ENCODE measurements around the gene SLC17A3.

Gene SLC17A3

DNA sequence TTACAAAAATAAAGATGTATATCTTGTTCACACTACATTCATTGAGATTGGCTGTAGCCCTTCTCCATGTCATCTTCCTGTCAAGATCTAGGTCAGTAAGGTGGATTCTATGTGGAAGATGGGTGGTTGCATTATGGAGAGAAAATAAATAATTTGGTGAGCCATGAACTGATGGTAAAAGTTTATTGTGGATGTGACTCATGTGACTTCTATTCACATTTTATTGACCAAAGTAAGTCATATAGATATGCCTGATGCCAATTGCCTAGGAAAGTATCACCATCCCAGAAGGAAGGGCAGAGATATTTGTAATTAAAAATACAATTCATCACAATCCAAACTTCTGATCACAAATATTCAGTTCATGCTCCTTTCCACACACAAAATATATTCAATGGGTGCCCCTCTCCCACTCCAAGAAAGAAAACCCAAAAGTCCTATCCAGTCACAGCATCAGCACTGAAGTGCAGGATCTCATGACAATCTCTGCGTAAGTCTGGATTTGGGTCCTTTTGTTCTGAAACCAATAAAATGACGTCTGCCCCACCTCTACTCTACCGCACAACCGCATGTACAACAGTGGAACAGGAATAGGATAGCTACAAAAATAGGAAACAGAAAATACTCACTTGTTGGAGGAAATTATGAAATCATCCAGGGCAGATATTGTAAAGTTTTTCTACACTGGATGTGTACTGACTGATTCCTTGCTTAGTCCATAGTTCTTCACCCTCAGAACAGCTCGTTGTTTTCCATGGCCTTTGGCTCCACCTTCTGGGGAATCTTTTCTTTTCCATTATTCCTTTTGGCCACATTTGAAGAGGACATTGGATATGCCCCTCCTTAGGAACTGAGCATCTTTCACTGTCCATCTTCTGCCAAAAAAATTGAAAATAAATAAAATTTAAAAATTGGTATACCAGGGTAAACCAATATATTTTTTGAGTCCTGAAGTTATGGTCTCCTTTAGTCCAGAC, 16.1 kb upstream of the SLC17A3 start:
- peak; percentile 44 to 56 for DNase-seq

DNA sequence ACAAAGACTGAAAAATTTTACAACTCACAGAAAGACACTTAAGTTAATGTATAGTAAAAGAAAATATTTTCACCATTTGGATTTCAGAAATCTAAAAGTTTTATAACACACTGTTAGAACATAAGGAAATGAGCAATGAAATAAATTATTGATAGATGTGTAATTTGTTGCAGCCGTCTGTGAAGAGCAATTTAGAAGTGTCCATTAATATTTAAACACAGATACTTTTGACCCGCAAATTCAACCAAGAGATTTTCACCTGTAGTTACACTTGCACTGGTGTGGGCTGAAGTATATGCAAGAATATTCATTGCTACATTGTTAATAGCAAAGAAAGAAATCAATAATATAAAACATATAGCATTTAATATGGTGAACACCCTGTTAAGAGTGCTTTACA, 14.6 kb upstream of the SLC17A3 start:
- DNase-seq = no peak

DNA sequence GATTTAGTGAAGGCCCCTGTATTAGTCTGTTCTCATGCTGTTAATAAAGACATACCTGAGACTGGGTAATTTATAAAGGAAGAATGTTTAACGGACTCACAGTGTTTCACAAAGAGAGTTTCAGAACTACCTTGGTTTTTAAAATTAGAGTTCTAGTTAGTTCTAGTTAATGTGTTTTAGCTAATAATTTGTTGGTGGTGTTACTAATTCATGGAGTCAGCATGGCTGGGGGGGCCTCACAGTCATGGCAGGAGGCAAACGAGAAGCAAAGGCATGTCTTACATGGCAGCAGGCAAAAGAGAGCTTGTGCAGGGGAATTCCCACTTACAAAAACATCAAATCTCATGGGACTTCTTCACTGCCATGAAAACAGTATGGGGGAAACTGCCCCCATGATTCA, 12.0 kb upstream of the SLC17A3 start:
- DNase-seq = no peak

DNA sequence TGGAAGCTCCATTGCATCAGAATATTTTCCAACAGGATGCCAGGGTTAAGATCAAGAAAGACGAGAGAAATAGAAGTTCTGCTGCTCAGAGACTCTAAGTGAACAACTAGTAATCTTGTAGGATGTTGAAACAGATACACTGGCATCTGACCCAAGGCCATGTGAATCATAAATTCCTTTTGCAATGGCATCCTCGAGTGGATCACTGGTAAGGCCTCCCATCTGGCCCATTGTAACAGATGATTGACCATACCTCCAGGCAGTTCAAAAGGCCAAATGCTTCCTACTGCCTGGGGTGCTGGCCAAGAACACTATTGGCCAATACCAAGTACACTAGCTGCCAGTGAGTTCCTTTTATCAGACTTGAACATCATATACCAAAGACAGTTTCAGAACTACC, 9.9 kb upstream of the SLC17A3 start:
- DNase-seq = no peak

DNA sequence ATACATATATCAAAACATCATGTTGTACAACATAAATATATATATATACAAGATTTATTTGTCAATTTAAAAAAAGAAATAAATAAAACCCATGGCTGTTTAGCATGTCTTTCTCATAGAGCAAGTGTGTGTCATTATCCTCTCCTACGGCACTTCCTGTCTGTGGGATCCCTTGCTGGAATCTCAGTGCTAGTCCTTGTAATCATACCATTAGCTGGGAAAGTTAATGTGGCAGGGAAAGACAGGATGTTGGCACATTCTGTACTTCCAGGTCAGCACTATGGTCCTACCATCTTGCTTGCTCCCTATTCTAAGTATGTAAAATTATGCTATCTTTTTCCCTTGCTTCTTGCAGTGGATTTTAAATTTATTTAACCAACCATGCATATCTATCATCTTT, 9.5 kb upstream of the SLC17A3 start:
- no peak for DNase-seq

DNA sequence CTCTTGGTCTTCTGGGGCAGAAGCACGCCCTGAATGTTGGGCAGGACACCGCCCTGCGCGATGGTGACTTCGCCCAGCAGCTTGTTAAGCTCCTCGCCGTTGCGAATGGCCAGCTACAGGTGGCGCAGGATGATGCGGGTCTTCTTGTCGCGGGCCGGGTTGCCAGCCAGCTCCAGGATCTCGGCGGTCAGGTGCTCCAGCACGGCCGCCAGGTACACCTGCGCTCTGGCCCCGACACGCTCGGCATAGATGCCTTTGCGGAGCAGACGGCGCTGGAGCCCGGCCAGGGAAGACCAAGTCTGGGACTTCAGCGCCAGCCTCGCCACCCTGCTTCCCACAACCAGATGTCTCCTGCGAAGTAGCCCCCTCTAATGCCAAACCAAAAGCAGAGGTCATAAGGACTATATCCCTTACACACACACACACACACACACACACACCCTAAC, 8.0 kb upstream of the SLC17A3 start:
- DNase-seq = no peak

DNA sequence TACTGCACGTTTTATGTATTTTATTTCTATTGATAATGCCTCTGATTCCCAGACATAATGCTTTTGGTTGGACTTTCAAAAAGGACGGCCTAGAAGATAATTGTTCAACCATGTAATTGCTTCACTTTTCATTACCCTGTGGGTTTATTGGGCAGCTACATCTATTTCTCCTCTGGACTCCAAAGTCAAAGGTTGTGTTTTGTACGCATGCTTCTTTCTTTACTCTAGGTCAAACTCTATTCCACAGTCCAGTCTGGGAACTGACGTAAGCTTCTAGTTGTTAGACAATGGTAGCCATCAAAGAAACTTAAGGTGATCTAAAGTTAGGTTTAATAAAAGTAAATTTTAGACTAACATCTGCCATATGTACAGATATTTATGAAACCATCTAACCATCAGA, 6.6 kb upstream of the SLC17A3 start:
- DNase-seq = no peak

DNA sequence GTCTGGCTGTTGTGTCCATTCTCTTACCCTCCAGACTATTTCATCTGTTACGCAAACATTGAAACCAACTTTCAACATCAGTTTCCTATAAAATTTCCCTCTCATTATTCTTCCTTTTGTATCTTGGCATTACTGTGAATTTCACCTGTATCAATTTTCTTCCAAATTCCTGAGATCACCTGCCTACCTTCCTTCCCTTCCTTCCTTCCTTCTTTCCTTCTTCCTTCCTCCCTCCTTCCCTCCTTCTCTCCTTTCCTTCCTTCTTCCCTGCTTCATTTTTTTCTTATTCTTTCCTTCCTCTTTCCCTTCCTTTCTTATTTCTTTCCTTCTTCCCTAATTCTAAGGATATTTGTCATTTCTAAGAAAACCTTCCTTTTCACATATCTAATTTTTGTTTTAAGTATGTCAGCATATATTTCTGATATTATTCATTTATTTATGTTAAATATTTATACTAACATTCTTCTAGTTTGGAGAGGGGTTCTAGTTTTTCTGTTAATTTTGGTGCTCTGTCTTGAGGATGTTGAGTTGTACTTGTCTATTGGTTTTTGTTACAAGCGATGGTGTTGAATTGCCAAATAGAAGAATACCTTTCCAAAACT, 4.8 kb upstream of the SLC17A3 start:
- DNase-seq = no peak

DNA sequence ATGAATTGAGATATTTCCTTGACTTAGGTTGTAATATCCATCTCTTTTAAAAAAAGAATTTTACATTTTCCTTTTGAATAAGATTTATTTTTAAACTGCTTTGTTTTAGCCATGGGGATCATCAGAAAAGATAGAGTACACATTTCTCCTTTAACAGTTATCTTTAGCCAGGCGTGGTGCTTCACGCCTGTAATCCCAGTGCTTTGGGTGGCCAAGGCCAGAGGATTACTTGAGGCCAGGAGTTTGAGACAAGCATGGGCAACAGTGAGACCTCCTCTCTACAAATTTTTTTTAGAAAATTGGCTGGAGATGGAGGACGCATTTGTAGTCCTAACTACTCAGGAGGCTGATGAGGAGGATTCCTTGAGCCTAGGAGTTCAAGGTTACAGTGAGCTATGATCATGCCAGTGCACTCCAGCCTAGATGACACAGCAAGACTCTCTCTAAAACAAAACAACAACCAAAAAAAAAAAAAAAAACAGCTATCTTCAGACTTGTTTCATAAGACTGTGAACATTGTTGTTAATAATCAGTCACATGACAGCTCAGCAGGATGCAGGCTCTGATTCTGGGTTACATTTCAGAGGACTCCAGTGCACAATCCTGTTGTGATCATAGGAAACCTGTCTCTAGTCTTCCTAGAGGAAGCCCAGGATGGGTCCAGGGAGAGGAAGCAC, 2.0 kb upstream of the SLC17A3 start:
- DNase-seq = no peak

DNA sequence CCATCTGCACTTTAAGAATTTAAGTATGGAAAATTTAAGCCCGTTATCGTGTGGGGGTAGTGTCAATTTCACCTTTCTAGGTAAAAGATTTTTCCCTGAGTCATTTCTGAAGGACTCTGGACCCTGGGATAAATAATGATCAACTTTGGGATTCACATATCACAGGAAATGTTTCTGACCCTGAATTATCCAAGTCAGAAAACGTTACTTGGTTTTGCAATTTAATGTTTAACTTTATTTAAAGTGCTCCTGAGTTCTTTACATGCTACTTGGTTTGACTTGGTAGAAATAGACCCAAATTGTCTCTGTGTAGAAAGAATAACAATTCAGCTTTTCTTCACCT, 1.5 kb upstream of the SLC17A3 start:
- no peak for DNase-seq

DNA sequence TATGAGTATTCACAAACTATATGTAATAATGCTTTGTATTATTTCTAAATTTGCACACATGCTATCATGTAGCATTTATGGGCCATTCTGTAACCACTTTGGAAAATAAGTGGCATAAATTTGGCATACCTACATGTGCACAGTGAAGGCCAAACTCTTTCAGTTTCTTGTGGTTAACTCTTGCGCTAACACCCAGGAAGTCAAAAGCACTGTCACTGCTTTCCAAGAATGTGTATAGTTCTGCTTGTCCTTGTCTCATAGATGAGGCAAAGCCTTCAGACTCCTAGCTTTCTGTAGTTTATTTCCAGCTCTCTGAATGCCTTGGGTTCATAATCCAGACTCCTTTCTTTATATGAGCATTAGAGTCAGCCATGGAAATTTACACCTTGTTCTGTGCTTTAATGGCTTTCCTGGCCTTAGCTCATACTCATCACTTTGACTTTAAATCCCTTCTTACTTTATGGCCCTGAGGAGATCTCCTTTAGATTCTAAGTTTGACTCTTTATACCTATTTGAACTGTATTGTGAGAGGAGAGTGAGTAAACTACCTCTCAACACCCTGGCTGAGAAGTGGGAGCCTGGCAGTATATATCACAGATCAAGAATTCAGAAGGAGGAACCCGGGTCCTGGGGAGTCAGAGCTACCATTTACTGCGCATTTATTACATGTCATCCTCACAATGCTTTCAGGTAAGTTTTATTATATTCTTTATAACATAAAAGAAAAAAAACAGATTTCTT, 949 bp upstream of the SLC17A3 start:
- no peak for DNase-seq

DNA sequence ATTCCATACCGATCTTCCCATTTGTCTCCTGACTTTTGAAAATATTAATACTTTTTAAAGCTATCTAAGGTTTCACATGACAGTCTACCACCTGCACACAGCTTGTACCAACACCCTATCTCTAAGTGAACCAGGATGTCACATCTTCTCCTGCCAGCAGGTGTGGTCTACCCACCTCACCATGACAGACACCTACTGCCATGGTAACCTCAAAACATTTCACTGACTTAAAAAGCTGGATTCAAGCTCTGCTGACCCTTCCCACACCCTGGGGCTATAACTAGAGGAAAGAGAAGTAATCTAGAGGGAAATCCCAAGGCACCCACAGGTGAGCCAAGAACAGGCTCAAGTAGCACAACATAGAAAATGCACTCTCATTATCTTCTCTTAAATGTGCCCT, 1.2 kb downstream of the SLC17A3 start:
- DNase-seq = no peak

DNA sequence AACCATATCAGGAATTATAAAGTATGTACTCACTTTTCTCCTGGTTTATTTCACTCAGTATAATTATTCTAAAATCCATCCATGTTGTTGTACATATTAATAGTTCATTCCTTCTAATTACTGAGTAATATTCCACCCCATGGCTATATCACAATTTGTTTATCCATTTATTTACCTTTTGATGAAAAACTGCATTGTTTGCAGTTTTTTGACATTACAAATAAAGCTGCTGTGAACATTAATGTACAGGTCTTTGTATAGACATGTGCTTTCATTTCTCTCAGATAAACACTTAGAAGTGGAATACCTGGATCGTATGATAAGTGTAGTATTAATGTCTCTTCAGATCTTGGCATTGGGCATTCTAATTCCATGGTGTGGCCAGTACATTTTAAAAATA, 4.2 kb downstream of the SLC17A3 start:
- DNase-seq = no peak

DNA sequence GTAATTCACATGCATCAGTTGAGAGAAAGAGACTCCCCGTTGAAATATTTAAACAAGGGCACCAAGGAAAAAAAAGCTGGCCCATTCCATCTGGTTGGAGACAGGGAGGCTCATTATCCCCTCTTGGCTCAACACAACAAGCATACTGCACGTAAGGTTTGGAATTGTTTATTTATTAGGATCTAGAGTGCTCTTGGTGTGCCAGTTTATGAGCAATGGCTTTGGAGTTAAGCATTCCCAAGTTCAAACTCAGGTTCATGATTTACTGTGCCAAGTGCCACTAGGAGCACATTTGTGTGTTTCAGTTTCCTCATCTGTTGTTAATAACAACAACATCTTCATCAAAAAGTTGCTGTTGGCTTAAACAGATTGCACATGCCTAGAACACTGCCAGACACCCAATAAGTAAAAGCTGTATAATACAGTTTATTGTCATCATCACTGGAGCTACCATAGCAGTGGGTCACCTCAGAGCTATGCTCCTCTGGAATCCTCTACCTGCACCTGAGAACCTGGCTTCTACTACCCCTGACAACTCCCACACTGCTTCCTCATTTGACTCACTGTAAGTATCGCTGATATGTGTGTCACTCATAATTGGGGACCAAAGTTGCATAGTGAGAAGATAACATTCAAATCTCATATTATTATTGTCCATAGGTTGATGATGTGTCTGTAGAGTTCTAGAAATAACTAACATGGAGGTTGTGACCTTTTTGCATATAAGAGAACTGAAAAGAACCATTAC, 5.4 kb downstream of the SLC17A3 start:
- no peak for DNase-seq

DNA sequence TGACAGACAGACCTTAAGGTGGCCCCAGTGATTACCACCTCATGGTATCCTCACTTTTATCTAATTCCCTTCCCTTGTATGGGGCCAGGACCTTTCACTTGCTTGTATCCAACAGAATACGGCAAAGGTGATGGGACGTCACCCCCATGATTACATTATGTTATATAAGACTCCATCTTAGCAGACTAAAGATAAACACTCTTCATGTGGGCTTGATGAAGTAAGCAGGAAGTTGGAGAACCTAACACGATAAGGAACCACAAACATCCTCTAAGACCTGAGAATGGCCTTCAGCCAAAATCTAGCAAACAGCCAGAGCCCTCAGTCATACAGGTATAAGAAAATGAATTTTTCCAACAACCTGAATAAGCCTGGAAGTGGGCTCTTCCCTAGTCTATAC, 8.0 kb downstream of the SLC17A3 start:
- no peak for DNase-seq

DNA sequence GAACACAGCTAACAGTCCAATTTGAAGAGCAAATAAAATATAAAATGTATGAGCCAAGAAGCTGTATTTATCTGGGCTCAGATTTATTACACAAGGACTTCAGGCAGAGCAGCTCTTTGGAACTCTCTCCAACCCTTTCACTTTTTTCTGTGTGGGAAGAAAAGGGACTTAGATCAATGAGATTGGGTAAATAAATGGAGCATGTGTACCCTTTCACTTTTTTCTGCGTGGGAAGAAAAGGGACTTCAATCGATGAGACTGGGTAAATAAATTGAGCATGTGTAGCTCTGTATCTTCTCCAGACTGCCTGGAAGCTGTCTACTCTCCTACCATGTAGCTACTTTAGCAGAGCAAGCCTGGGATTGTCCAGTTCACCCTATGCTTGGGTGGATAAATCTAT, 10.7 kb downstream of the SLC17A3 start:
- no peak for DNase-seq

DNA sequence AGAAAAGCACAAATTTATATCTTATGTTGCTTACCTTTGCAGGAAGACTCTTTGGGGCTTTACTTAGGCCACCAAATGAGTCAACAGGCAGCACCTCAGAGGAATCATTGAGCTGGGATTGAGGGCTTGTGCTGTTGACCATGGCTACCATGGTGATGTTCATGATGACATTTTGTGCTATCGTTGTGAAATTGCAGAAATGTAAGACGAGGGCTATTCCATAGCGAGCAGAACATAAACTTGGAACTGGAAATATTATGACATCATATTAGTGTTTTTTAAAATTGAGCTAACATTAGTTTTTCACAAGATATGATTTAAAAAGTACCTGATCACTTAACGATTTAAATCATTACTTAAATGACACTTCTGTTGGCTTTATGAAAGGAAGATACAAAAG, 11.8 kb downstream of the SLC17A3 start:
- no peak for DNase-seq

DNA sequence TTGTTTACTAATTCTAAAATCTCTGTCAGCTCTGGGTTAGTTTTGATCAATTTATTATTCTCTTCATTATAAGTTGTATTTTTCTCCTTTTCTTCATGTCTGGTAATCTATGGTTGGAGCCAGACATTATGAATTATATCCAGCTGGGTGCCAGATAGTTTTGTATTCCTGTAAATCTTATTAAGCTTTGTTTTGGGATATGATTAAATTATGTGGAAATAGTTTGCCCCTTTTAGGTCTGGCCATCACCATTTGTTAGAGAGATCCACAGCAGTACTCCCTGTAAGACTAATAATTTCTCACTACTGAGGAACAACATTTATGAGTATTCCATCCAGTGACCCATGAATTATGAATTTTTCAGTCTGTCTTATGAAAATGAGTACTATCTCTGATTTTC, 21.3 kb downstream of the SLC17A3 start:
- DNase-seq = no peak

DNA sequence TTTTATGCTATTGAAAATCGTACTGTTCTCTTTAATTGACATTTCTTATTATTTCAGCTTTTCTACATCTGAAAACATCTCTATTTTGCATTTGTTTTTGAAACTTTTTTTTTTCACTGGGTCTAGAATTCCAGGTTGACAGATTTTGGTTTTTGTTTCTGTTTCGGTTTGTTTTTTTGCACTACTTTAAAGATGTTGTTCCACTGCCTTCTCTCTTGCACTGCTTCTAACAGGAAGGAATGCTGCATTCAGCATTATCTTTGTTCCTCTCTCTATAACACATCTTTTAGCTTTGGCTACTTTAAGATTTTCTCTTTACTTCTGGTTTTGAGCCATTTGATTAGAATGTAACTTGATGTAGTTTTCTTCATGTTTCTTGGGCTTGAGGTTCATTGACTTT, 22.1 kb downstream of the SLC17A3 start:
- no peak for DNase-seq

DNA sequence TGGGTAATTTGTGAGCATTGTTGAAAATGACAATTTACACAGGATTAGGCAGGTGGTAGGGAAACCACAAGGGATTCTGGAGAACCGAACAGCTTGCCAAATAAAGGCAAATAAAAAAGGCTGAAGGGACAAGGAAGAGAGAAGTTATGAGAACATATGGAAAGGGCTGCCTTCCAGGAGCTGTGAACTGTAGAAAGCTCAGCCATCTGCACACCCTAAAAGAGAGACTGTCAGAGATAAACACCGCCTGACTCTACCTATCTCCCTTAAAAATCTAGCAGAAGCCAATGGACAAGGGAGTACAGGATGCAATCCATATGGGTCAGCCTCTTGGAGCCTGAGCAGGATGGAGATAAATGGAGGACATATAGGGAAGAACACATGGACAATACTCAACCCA, 29.5 kb downstream of the SLC17A3 start:
- DNase-seq = peak in 1 of 2 experiments; percentile 2

DNA sequence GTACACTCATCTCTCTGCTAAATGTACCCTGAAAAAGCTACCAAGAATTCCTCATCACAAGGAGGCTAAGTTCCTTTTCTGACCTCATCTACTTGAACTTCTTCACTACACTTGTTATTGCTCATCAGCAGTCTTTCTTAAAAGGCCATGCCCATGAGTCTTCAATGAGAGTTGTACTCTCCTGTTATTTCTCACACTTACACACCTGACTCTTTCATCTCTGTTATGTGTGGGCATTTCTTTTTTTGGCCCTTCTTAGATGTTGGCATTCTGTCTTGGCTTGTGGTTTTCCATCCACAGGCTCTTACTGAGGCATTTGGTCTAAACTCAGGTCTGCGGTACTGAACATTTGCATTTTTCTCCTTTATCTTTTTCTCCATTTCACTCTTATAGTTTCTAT, 31.5 kb downstream of the SLC17A3 start:
- no peak for DNase-seq

DNA sequence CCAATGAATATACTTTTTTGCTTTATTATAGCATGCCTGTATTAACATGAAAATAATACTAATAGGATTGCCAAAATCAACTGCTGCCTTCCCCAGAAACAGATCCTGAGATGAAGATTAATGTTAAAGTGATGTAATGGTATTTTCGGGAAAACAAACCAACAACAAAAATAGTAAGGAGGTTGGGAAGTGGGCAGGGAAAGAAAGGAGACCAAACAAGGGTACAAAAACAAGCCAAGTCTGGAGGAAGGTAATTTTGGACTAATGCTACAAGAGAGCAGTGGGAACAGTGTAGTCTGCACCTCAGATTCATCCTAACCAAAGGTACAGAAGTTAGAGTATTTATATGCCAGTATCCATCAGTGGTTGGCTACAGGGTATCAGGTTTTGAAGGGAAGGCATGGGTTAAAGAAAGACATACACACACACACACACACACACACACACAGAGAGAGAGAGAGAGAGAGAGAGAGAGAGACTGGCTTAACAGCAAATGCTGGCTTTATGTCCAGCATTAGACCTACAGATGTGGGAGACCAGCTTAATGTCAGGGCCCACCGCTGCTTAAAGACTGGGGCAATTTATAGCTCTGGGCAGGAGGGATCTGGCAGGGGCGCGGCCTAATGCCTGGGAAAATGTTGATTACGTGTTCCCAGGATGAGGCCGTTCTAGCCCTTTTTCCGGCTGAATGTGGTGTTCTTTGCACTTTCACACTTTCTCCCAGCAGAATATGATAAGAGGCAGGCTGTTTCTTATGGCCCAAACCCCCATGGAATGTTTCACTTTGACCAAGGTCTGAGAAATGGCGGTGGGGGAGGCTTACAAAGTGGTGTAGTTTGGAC, 38.4 kb downstream of the SLC17A3 start:
- DNase-seq = no peak

Measured in NCI-H1930 (cell line).